ENCODE data around the gene KRTAP4-7. TPM values are rescaled to one million over a fixed set of nuclear protein-coding genes. Genes with fewer than 3 reads are reported as not detected.
"Not testable (repeated sequence)": the region's sequence is repeated elsewhere in the genome, so short reads cannot be mapped to it uniquely, and the experiment has no call there.

KRTAP4-7 gene
- total RNA-seq, 2 experiments from 2014 or later = not detected

- peak; percentile 11 for DNase-seq (ENCODE audit: low spot score)
- intact Hi-C loops (cut with micrococcal nuclease; ENCODE audit: unreplicated experiment) = no loop called here
- CTCF ChIA-PET (ENCODE audit: unreplicated experiment) = no interaction called here
These were observed 32.3 kb downstream of the KRTAP4-7 start for GRCh38 chr17:41116297-41116696.

GRCh38 chr17:41117846-41118386, 34.0 kb downstream of the KRTAP4-7 start, which contains the start of gene KRTAP4-11:
Gene KRTAP4-11, minus strand, starts transcription at chr17:41118373. Its CDS starts 58 bp downstream, at chr17:41118315.
- DNase-seq (ENCODE audit: low spot score); CTCF ChIA-PET (ENCODE audit: unreplicated experiment); H3K36me3 ChIP-seq (ENCODE audit: insufficient read depth, low read length); H2AFZ ChIP-seq (ENCODE audit: low read length); H3K9me2 ChIP-seq (ENCODE audit: insufficient read depth, low read length); H3K79me2 ChIP-seq (ENCODE audit: insufficient read depth, low read depth, low read length); BruUV-seq (replicated peaks); H3K27ac ChIP-seq (ENCODE audit: low read depth, low read length, poor library complexity, severe bottlenecking); POLR2A ChIA-PET; H3K4me3 ChIP-seq (ENCODE audit: low read depth, low read length, poor library complexity, severe bottlenecking); H4K20me1 ChIP-seq (ENCODE audit: insufficient read depth, low read length); H3K4me2 ChIP-seq (ENCODE audit: low read length); intact Hi-C loops (cut with micrococcal nuclease; ENCODE audit: unreplicated experiment): not testable (repeated sequence)
- Histone ChIP-seq H3K9me3 (ENCODE audit: low read length) (peaks cover 16% of the 10 kb centered on the region; the same call in 1 of the 2 replicates), H3K4me1 (ENCODE audit: insufficient read depth, low read length, poor library complexity, severe bottlenecking) (peaks cover 20% of the 10 kb centered on the region)

More at GRCh38 chr17:41116297-41116696, 32.3 kb downstream of the KRTAP4-7 start:
- no peaks in the 10 kb centered on the region for H4K20me1 ChIP-seq (ENCODE audit: insufficient read depth, low read length)
- no TSS peak for BruUV-seq (replicated peaks)
- POLR2A ChIA-PET = no interaction called here
- TF ChIP-seq CTCF (conservative IDR thresholded peaks at IDR 0.05; ENCODE audit: low read length) = no peak
- TF ChIP-seq EZH2phosphoT487 (IDR thresholded peaks at IDR 0.05; ENCODE audit: borderline replicate concordance, low read depth, low read length) = no peak
- H3K27ac ChIP-seq (ENCODE audit: low read depth, low read length, poor library complexity, severe bottlenecking) = no peak overlapping the region
- H3K4me1 ChIP-seq (ENCODE audit: insufficient read depth, low read length, poor library complexity, severe bottlenecking) = peaks cover 20% of the 10 kb centered on the region
- no peak overlapping the region for H3K4me2 ChIP-seq (ENCODE audit: low read length)
- H3K36me3 ChIP-seq (ENCODE audit: insufficient read depth, low read length) = no peaks in the 10 kb centered on the region; the same call in 1 of the 2 replicates
- peaks cover 25% of the 10 kb centered on the region; the same call in 1 of the 2 replicates for H3K9me3 ChIP-seq (ENCODE audit: low read length)
- H2AFZ ChIP-seq (ENCODE audit: low read length) = no peak overlapping the region
- H3K79me2 ChIP-seq (ENCODE audit: insufficient read depth, low read depth, low read length) = no peaks in the 10 kb centered on the region
- H3K4me3 ChIP-seq (ENCODE audit: low read depth, low read length, poor library complexity, severe bottlenecking) = no peak overlapping the region
- no peaks in the 10 kb centered on the region for H3K9me2 ChIP-seq (ENCODE audit: insufficient read depth, low read length)

GRCh38 chr17:41118721-41119120, 34.8 kb downstream of the KRTAP4-7 start:
- H3K4me2 ChIP-seq (ENCODE audit: low read length) = no peak overlapping the region
- DNase-seq (ENCODE audit: low spot score) = no peak
- CTCF ChIA-PET (ENCODE audit: unreplicated experiment) = no interaction called here
- no peaks in the 10 kb centered on the region; the same call in 1 of the 2 replicates for H3K36me3 ChIP-seq (ENCODE audit: insufficient read depth, low read length)
- H3K79me2 ChIP-seq (ENCODE audit: insufficient read depth, low read depth, low read length) = no peaks in the 10 kb centered on the region
- H3K27ac ChIP-seq (ENCODE audit: low read depth, low read length, poor library complexity, severe bottlenecking) = no peak overlapping the region
- peaks cover 11% of the 10 kb centered on the region; the same call in 1 of the 2 replicates for H3K9me3 ChIP-seq (ENCODE audit: low read length)
- POLR2A ChIA-PET = no interaction called here
- intact Hi-C loops (cut with micrococcal nuclease; ENCODE audit: unreplicated experiment) = no loop called here
- TF ChIP-seq EZH2phosphoT487 (IDR thresholded peaks at IDR 0.05; ENCODE audit: borderline replicate concordance, low read depth, low read length) (no peak), CTCF (conservative IDR thresholded peaks at IDR 0.05; ENCODE audit: low read length) (no peak)
- no peak overlapping the region for H2AFZ ChIP-seq (ENCODE audit: low read length)
- no peaks in the 10 kb centered on the region for H4K20me1 ChIP-seq (ENCODE audit: insufficient read depth, low read length)
- H3K9me2 ChIP-seq (ENCODE audit: insufficient read depth, low read length) = no peaks in the 10 kb centered on the region
- no peak overlapping the region for H3K4me3 ChIP-seq (ENCODE audit: low read depth, low read length, poor library complexity, severe bottlenecking)
- no TSS peak for BruUV-seq (replicated peaks)
- H3K4me1 ChIP-seq (ENCODE audit: insufficient read depth, low read length, poor library complexity, severe bottlenecking) = peaks cover 20% of the 10 kb centered on the region

Measured in OCI-LY7 (cell line).